ENCODE results near the gene KRT9.

Gene KRT9

GRCh38 chr17:41599680-41600079 is 27.8 kb upstream of the KRT9 start:
- no peak for TF ChIP-seq CTCF (IDR thresholded peaks at IDR 0.05)

- TF ChIP-seq CTCF (IDR thresholded peaks at IDR 0.05) = no peak
These were observed 23.7 kb upstream of the KRT9 start for GRCh38 chr17:41595585-41595984.

GRCh38 chr17:41594363-41594915 is 22.6 kb upstream of the KRT9 start:
- TF ChIP-seq CTCF (IDR thresholded peaks at IDR 0.05) = no peak

GRCh38 chr17:41593306-41593981 is 21.6 kb upstream of the KRT9 start:
- TF ChIP-seq CTCF (IDR thresholded peaks at IDR 0.05) = no peak

- no peak for TF ChIP-seq CTCF (IDR thresholded peaks at IDR 0.05)
These were observed 20.9 kb upstream of the KRT9 start for GRCh38 chr17:41592601-41593305.

GRCh38 chr17:41589301-41589700 is 17.4 kb upstream of the KRT9 start:
- TF ChIP-seq CTCF (IDR thresholded peaks at IDR 0.05) = no peak

GRCh38 chr17:41588126-41588810 is 16.4 kb upstream of the KRT9 start:
- TF ChIP-seq CTCF (IDR thresholded peaks at IDR 0.05) = no peak
